Fibroblast of skin of back (primary cell): ENCODE data around the gene ABR.

Source experiments
- DNase-seq: peaks from one replicate; pipeline ENCODE4 v3.0.0-alpha.2; 2013

Gene ABR

DNA sequence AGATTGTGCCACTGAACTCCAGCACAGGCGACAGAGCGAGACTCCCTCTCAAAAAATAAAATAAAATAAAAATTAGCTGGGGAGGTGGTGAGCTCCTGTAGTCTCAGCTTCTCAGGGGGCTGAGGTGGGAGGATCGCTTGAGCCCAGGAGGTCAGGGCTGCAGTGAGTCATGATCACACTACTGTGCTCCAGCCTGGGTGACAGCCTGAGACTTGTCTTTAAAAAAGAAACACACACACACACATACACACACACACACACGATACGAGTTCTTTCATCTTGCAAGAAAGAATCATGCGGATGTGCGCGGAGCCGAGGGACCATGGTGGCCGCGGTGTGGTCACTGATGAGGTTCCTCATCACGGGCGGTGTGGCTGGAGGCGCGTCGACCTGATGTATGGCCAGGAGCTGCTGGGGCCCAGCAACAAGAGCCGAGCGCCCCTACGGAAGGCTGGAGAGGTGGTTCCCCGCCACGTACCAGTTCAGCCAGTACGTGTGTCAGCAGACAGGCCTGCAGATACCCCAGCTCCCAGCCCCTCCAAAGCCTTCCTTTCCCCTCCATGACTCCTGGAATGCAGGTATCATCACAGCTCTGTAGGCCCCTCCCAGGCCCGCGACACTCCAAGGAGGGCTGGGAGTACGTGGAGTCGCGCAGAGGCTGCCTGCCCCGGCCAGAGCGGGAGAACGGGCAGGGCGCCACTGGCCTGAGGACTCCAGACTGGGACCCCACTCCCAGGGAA is 220.9 kb downstream of the ABR start:
- no peak for DNase-seq

DNA sequence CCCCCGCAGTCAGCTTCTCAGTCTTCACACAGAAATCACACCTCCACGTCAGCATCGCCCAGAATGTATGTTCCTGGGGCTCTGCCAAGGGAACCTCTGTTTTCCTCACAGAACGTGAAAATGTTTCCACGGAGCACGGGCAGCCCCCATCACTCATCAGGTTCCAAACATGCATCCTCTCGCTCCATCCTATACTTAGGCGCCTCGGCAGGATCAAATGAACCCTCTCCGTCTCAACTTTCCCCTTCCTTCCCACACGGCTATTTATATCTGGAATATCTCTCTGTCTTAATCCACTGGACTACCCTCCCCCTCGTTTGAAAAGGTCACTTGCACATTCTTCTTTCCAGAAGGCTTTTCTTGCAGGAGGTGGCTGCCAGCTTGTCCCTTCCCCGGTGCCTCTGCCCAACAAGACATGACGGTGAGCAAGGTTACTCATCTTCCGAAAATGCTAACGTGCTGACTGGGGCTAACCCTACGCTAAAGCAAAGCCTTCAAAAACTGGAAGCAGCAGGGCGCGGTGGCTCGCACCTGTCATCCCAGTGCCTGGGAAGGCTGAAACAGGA is 221.8 kb downstream of the ABR start:
- DNase-seq, result no peak

GRCh38 chr17:956905-957304 is 222.9 kb downstream of the ABR start:
- no peak for DNase-seq

DNA sequence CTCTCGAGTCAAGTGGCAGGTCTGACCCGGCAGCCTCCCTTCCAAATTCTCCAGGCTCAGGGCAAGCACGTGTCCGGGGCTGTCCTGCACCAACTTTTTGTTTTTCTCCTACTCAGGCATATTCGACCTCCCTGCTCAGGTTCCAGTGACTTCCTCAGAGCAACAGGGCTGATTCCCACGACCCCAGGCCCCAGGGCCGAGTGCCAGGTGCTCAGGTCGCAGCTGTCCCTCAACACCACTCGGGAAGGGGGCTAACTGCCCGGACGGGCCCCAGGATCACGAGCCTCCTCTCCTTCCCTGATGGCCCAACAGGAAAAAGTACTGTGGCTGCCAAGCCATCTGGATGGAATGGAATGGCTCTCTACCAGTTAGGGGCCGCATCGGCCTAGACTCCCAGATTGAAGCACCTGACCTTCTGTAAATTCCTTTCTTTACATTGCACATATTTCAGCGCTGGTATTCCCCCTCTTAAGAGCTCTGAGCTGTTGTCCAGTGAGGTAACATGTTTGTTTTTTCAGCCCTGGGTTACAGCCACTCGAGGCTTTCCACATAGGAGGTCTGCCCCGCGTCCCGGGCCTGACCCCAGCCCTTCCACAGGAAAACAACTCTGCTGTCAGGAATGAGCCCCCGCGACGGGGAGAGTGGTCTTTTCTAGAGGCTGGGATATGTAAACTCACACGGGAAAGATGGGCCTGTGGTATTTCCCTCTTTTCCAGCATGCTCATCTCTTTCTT is 225.2 kb downstream of the ABR start:
- DNase-seq, result peak; percentile 80

GRCh38 chr17:953767-954166 is 226.0 kb downstream of the ABR start:
- DNase-seq, result no peak
